Stimulated activated CD4-positive, alpha-beta T cell treated with anti-CD3 and anti-CD28 coated beads, Interleukin-2, amount 100 ng/mL, for 4 hours (primary cell): ENCODE data around the gene UGT1A3.

Experiments
- DNase-seq: peaks from one replicate; pipeline ENCODE4 v3.0.0-alpha.2; 2020; ENCODE audit warnings: low read depth

The UGT1A3 gene

GRCh38 chr2:233816771-233817170 lies 87.9 kb downstream of the UGT1A3 start:
- no peak for DNase-seq

- no peak for DNase-seq
Measured at GRCh38 chr2:233817361-233817911, 88.6 kb downstream of the UGT1A3 start.

- DNase-seq, result no peak
Measured at GRCh38 chr2:233817995-233818638, 89.3 kb downstream of the UGT1A3 start.

- DNase-seq, result no peak
Measured at GRCh38 chr2:233818639-233819621, 90.1 kb downstream of the UGT1A3 start.

- DNase-seq, result no peak
Measured at GRCh38 chr2:233819884-233820773, 91.3 kb downstream of the UGT1A3 start.

GRCh38 chr2:233820774-233821105 lies 91.9 kb downstream of the UGT1A3 start:
- DNase-seq, result no peak

- DNase-seq, result no peak
Measured at GRCh38 chr2:233821196-233821595, 92.4 kb downstream of the UGT1A3 start.

- no peak for DNase-seq
Measured at GRCh38 chr2:233821709-233822100, 92.9 kb downstream of the UGT1A3 start.

- DNase-seq, result no peak
Measured at GRCh38 chr2:233822101-233822771, 93.4 kb downstream of the UGT1A3 start.
